Mononuclear cell (primary cell): ENCODE results near the gene WASF1. TPM values are rescaled to one million over a fixed set of nuclear protein-coding genes. Genes with fewer than 3 reads are reported as not detected.

Experiments used
- total RNA-seq: library from RNA; depleted of rRNA; stranded (reverse); fragments of >200 nt; gene quantifications from one replicate; pipeline ENCODE4 v1.2.3, GENCODE V29; 2012

Gene WASF1
- total RNA-seq, 1 donor: 2.8 TPM

Other genes starting within 250 kb of the WASF1 start
- not detected for gene GPR6, start 201.4 kb downstream of the WASF1 start, total RNA-seq
- gene CDC40, start 757 bp upstream of the WASF1 start, total RNA-seq: 63.3 TPM
- gene METTL24, start 178.7 kb upstream of the WASF1 start, total RNA-seq: 0.10 TPM
- 0.52 TPM for gene DDO, start 235.9 kb upstream of the WASF1 start, total RNA-seq